HG02571 (cell line): Measurements from ENCODE around the gene ANKRD39.

ENCODE experiments used
- ATAC-seq: cut with Tn5 transposase; IDR thresholded peaks from one replicate; pipeline ENCODE4 v1.9.1; 2021; ENCODE audit warnings: mild to moderate bottlenecking, moderate library complexity; ENCODE audit not compliant: unreplicated experiment

ANKRD39 gene

DNA sequence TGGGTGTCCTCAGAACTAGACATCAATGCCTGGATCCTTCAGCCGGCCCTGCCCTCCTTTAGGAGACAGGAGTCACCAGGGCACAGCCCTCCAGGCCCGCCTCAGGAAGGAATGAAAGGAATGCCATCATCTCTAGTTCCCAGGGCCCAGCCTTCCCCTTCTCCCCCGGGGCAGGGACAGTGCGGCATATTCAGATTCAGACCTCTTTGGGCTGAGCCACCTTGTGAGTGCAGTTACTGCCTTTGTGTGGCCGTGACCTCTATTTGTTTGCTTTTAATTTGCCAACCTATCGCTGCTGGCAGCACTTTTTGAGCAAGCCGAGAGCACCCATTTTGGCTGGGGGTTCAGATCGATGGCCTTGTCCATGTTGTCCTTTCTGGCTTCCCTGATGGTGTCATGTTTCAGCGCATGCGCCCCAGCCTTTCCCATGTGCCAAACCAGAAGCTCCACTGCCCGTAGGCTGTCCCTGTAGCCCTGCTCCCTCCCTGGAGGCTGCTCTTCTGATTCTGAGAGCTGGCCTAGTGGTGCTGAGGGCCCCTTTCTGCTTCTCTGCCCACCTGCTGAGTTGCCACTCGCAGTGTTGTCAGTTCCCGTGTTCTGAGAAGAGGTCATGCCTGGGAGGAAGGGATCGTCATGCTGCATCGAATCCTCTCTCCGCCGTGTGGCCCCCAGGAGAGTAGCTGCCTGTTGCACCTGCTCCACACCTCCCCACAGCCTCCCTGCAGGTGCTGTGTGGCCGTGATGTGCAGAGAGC lies 24.9 kb downstream of the ANKRD39 start:
- no peak for ATAC-seq

DNA sequence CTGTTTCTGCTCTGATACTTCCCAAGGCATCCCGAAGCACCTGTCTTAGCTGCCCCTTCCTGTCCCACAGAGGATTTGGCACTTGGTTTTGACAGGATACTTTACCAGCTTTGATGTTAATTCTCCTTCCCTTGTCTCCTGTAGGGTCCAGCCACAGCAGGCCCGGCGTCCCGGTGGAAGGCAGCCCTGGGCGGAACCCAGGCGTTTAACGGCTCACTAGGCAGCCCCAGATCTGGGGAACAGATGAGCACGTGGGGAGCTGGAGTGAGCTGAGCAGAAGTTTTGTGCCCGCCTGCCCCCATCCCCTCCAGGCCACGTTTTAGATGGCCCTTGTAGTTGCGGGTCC lies 25.4 kb downstream of the ANKRD39 start:
- no peak for ATAC-seq

DNA sequence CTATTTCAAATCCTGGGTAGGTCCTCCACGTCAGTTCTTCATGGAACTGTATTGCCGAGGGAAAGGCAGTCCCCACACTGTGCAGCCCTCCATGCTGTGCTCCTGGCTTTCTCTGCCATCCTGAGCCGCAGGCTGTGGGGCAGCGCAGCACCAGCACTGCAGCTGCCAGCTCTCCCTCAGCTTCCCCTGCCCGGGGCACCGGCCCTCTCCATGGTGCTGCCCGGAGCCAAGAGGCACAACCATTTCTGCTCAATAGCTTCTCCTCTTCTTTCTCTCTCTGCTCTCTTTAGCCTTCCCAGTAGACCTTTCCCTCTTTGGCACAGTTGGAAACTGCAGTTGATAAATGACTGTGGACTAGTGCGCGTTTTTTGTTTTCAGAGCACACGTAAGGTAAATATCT lies 26.1 kb downstream of the ANKRD39 start:
- no peak for ATAC-seq

DNA sequence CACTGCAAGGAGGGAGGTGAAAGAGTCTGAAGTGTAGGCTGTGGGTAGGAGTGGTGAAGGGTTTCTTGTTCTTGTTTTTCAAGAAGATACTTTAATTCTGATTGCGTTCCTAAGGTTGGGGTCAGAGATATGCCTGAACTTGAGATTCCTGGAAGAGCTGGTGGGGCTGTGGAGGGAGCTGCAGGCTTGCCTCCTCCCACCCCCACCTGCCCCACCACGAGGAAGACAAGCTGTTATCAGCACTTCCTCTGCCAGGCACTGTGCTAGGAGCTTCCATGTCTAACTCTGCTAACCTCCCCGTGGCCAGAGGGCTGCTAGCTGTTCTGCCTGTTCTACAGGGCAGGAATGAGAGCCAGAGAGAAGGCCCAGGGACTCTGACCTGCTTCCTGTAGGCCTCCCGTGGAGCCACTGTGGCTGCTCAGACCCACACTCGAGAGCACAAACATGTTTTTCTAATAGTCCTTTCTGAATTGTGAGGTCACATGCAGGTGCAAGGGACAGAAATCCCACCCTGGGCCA lies 27.7 kb downstream of the ANKRD39 start:
- ATAC-seq = no peak

DNA sequence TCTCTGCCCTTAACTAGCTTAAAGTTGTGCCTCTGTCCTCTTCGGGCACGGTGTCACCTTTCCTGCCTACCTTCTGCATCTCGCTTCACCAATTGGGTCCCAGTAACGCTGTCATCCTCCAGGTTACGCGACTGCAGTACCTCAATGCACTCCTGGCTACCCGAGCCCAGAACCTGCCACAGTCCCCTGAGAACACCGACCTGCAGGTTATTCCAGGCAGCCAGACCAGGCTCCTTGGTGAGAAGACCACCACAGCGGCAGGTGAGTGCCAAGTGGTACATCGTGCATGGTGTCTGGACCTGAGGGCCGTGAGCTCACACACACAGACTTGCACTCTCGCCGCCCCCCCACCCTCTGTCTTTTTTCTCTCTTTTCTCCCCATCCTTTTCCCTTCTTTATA lies 28.9 kb downstream of the ANKRD39 start:
- ATAC-seq = no peak

DNA sequence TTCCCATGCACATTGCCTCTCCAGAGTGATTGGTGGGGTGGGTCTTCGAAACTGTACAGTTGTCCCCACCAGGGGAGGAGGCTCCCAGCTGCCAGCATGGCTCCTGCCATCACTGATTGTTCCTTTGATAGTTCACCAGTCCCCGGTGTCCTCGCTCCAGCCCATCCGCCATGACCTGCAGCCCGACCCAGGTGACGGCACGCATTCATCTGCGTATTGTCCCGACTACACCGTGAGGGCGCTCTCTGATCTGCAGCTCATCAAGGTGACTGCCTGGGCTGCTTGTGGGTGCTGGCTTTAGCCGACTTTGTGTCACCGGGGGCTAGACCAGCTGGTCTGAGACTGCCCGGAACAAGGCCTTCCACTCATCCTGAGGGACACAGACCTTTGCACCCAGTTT lies 29.4 kb downstream of the ANKRD39 start:
- ATAC-seq = no peak

DNA sequence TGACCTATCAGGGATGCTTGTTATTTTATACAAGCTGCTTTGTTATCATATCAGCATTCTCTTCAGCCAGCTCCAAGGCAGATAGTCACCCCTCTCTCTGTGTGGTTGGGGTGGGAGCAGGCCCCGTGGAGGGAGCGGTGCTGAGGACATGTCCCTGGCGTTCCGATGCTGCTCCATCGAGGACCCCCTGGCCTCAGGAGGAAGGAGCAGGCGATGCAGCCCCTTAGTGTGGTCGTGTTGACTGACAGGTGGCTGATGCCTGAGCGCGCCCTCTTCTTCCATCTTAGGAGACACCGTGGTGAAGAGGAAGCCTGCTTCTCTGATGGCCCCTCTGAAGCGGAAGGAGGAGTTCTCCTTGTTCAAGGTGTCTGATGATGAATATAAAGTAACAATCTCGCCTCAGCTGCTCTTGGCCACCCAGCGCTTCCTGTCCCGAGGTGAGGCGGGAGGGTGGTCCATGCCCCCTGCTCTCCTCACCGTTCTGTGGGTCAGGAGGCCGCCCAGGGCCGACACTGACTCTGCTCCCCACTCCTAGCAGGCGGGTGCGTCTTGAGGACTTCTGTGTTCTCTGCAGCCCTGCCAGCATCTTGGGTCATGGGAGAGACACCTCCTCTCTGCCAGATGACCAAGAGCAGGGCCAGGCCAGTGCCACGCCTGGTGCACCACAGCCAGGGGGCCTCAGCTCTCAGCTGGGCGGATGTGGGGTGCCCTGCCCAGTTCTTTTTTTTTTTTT lies 31.1 kb downstream of the ANKRD39 start:
- ATAC-seq = no peak

DNA sequence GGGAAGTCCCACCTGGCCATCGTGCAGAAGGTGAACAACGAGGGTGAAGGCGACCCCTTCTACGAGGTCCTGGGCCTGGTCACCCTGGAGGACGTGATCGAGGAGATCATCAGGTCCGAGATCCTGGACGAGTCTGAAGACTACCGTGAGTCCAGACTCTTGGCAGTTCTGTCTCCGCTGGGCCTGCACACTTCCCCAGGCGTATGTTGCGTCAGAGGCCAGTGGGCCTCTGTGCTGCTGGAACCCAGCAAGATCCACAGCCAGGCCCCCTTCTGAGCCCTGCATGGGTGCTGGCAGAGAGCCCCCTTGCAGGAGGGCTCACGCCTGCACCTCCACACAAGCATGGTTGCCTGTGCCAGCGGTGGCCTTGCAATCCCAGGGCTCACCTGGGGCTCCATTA lies 32.8 kb downstream of the ANKRD39 start:
- ATAC-seq = no peak

DNA sequence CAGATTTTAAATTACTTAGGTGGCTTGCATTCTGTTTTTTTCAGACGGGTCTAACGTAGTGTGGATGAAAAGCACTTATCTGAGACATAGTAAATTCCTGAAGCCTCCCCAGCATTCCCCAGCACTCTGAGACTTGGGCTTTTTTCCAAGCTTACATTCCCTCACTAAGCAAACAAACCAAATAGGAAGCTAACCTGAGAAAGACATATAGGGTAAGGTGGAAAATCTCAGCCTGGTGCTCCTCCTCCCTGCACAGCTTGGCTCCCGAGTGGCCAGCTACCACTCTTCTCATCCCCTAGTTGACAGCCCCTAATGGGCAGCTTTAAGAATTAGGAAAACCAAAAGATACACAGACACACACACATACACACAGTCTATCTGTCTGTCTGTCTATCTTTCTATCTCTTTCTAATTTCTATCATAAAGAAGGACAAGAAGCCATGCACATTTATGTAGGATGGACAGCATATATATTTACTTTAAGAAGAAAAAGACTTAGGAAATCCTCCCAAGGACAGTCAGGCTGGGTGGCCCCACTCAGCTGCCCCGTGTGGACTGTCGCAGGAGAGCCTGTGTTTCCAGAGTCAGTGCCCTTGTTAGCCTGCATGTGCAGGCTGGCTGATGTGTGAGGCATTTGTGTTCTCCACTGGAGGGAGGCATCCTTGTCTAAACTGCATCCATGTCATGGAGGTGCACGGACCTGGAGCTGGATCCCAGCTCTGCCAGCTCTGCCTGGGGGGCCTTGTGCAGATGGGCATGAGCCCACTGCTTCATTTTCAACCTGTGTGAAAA lies 33.5 kb downstream of the ANKRD39 start:
- no peak for ATAC-seq

DNA sequence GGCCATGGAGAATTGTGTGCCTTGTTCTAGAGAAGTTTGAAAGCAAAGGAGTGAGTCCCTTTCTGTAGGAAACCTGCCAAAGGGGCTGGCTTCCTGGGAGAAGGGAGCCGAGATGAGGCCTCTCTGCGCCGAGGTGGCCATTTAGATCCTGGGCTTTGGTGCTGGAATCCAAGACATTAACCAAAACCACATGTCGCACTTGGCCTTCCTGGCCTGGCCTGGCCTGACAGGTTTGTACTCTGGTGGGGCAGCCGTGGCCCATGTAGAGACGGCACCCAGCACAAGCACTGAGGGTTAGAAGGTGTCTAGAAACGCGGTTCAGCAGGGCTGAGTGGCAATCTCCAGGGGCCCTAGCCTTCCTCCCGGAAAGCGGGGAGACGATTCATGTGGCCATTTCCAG lies 34.6 kb downstream of the ANKRD39 start:
- ATAC-seq = no peak

DNA sequence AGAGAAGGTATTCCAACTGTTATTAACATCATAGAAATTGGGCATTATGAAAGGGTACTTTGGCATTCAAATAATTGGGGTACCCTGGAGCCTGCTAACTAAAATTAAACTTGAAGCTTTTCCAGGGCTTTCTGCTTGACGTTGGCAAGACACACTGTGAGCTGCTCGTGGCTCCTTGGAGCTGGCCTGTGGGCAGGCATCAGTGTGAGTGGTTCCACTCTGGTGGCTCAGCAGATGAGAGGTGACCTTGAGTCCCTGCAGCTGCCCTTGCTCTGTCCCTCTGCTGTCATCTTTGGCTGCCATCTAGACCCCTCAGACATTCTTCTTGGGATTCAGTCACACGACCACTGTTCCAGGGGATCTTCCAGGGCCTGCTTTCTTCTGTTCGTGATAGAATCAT lies 35.0 kb downstream of the ANKRD39 start:
- no peak for ATAC-seq

DNA sequence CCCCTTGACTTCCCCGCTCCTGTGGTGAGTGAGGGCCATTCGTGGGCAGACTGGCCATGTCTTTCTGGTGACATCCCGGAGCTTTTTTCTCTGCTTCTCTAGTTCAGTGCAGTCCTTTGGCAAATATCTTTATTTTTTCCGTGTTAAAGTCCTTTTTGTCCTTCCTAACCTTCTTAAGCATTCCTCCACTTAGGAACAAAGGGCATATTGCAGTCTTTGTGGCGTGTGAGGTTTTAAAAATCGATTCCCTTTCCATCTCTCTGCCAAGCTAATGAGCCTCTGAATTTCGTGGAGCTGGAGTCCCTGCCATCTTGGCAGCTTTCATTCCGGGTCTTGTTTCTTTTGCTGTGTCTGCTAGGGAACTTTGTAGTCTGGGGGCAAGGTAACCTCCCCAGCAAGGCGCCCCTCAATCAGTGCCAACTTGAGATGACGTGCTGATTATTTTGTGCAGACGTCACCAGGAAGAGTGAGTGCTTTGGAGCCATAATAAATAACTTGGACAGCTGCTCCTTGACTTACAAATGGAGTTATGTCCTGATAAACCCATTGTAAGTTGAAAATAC lies 36.6 kb downstream of the ANKRD39 start:
- ATAC-seq = no peak

DNA sequence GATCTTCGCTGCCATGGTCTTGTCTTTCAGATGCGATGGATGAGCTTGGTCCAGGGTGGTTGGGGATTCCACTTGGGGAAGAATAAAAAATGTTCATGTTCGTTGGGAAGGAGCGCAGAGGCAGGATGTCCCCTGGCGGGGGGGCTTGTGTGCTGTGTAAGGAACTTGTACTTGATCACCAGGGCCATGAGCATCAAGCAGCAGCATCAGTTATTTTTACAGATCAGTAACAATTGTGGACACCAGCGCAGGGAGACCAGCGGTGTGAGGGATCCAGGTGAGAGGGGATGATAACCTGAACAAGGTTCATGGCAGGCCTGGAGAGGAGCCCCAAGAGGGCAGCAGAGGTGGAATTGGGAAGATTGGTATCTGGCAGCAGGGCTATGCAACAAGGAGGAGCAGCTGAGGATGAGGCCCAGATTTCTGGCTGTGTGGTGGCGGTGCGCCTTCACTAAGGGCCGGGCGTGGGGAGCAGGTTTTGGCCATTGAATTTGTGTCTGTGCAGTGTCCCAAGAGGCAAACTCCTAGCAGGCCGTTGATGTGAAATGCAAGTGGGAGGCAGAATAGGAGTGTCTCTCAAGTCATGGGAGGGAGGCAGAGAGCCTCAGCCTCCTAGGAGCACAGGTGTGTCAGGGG lies 37.8 kb downstream of the ANKRD39 start:
- no peak for ATAC-seq

DNA sequence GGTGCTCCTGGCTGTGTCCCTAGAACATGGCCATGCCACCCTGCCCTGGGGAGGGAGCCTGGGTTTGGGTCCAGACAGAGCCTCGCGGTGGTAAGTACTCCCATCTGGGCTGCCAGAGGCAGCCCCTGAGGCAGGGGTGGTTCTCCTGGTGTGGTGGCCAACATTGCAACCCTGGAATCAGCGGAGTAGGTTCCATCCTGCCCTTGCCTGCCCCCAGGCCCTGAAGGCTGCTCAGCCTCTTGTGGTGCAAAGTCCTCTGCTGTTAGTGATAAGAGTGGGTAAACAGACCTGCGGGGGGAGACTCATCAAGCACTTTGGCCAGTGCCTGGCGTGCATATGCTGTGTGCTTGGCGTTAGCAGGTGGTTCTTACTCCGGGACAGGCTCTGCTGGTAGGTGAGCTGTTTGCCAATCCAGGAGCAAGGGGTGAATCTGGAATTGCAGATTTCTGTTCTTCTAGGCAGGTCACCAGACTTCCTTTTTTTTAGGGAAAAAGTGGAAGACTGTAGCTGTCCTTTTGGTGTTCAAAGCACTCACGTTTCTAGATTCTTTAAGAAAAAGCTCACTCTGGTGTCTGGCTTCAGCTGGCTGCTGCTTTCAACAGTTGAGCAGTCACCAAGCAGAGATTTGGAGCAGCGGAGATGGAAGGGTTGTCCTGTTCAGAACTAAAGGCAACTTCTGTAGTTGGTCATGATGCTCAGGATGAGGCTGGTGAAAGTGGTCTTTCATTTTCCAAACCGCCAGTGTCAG lies 38.5 kb downstream of the ANKRD39 start:
- ATAC-seq = no peak

DNA sequence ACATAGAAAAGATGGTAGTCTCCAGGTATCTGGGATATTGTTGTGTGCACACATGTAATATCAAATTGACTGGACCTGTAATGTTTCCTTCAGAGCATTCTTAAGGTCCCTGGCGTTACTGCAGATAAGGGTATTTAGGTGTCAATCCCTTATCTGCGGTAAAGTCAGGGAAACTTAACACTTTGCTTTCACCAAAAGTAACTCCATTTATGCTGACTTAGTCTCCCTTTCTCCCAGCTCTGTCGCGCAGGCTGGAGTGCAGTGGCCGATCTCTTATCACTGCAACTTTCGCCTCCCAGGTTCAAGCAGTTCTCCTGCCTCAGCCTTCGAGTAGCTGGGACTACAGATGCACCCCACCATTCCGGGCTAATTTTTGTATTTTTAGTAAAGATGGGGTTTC lies 39.9 kb downstream of the ANKRD39 start:
- ATAC-seq = no peak

DNA sequence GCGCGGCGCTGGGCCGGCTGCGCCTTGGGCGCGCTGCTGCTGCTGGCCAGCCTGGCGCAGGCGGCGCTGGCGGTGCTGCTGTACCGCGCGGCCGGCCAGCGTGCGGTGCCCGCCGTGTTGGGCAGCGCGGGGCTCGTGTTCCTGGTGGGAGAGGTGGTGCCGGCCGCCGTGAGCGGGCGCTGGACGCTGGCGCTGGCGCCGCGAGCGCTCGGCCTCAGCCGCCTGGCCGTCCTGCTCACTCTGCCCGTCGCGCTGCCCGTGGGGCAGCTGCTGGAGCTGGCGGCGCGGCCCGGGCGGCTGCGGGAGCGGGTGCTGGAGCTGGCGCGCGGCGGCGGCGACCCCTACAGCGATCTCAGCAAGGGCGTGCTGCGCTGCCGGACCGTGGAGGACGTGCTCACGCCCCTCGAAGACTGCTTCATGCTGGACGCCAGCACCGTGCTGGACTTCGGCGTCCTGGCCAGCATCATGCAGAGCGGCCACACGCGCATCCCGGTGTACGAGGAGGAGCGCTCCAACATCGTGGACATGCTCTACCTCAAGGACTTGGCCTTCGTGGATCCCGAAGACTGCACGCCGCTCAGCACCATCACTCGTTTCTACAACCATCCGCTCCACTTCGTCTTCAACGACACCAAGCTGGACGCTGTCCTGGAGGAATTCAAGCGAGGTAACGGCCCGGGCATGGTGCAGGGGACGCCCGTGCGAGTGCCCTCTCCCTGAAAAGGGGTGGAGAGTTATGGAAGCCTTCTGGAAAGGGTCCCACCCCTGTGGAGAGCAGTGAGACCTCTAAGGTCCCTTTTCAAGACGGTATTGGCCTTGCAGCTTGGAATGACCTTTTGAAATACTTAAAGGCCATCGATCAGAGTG lies 40.7 kb downstream of the ANKRD39 start:
- ATAC-seq = no peak

DNA sequence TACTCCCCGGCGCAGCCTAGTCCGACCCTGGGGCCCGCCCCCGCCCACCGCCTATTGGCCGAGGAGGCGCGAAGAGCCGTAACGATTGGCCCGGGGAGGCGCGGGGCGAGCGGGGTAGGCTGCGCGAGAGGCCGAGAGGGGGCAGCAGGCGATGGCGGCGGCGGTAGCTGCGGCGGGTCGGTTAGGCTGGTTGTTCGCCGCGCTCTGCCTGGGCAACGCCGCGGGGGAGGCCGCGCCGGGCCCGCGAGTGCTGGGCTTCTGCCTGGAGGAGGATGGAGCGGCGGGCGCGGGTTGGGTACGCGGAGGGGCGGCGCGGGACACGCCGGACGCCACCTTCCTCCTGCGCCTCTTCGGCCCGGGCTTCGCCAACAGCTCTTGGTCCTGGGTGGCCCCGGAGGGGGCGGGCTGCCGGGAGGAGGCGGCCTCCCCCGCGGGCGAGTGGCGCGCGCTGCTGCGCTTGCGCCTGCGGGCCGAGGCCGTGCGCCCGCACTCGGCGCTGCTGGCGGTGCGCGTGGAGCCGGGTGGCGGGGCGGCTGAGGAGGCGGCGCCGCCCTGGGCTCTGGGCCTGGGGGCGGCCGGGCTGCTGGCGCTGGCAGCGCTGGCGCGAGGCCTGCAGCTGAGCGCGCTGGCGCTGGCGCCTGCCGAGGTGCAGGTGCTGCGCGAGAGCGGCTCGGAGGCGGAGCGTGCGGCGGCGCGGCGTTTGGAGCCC lies 41.5 kb downstream of the ANKRD39 start, which contains the start of gene CNNM3:
Gene CNNM3 (plus strand): TSS at position 142 of the 709 bp plus-strand sequence. CDS start 10 bp downstream, at position 152.
- ATAC-seq = peak; percentile 91

DNA sequence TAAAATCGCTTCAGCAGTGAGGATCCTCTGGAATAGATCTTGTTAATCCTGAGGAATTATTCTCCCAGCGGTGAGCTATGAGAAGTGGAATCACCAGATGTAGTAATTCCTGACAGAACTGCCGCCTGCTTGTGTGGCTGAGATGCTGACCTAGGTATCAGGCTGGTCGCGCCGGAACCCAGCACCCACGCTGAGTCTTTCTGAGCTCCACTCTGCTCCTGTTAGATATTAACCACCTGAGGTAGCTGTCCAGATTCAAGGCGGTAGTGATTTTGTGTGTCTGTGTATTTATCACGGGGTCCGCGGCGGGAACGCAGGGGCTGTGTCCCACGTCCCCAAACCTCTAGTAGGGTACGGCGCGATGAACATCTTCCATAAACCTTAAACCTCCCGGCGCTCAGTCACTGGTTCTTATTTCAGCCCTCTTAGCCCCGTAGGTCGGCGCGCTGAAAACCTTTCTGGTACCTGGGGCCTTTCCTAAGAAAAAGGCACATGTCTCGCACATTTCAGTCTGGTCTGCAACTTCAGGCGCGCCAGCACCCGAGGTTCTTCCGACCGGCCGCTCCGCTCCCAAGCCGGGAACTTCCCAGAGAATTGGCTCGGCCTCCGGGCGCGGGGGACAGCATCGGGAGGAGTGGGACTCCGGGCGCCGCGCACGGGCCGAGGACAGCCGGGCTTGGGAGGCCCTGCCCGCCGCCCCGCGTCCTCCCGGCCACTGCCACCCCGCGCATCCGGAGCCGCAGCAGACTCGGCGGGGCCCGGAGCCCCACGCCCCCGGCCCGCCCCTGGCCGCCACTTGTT lies 42.3 kb downstream of the ANKRD39 start:
- ATAC-seq = no peak
